T-helper 1 cell (primary cell): Measurements from ENCODE around the gene DIO1.
A peak's percentile ranks its signal among the peaks of the same experiment; 100 is the strongest.

Experiments used
- DNase-seq, 5 donors: peaks; one replicate each; pipeline ENCODE4 v3.0.0-alpha.2; 2012 to 2020

Gene DIO1

GRCh38 chr1:53943490-53944043 is 49.6 kb downstream of the DIO1 start:
- DNase-seq = no peak

- DNase-seq = no peak
These were observed 50.6 kb downstream of the DIO1 start for GRCh38 chr1:53944469-53945182.

- no peak for DNase-seq
These were observed 51.1 kb downstream of the DIO1 start for GRCh38 chr1:53945183-53945432.

- DNase-seq = peak; percentile 92 to 98 (median 97)
These were observed 51.7 kb downstream of the DIO1 start, which contains the start of gene IFT25 for GRCh38 chr1:53945433-53946251. Gene IFT25, minus strand, starts transcription at chr1:53945699. Its CDS starts 5,617 bp downstream, at chr1:53940082.

GRCh38 chr1:53946252-53947171 is 52.5 kb downstream of the DIO1 start, which contains the start of gene LRRC42:
Gene LRRC42, plus strand, starts transcription at chr1:53946350. Its CDS starts 5,650 bp downstream, at chr1:53952000.
- DNase-seq = peak in 1 of 5 donors; percentile 85

GRCh38 chr1:53947172-53947907 is 53.4 kb downstream of the DIO1 start:
- no peak for DNase-seq

- no peak for DNase-seq
These were observed 54.3 kb downstream of the DIO1 start for GRCh38 chr1:53948291-53948690.

- DNase-seq = peak in 1 of 5 donors; percentile 27
These were observed 55.3 kb downstream of the DIO1 start for GRCh38 chr1:53949023-53949990.

- DNase-seq = no peak
These were observed 57.7 kb downstream of the DIO1 start for GRCh38 chr1:53951697-53952096.

GRCh38 chr1:53954128-53954527 is 60.1 kb downstream of the DIO1 start:
- DNase-seq = no peak

- DNase-seq = no peak
These were observed 62.6 kb downstream of the DIO1 start for GRCh38 chr1:53956308-53957168.

- no peak for DNase-seq
These were observed 63.3 kb downstream of the DIO1 start for GRCh38 chr1:53957194-53957818.

GRCh38 chr1:53959664-53960250 is 65.8 kb downstream of the DIO1 start:
- peak in 1 of 5 donors; percentile 40 for DNase-seq
